ENCODE measurements around the gene HES1.

Gene HES1

GRCh38 chr3:194167480-194168282, 31.7 kb downstream of the HES1 start:
- Histone ChIP-seq H3K9ac (ENCODE audit: low read depth, low read length, poor library complexity, severe bottlenecking) (no peak overlapping the region), H3F3A (ENCODE audit: low read depth) (no peaks in the 10 kb centered on the region), H3K4me1 (ENCODE audit: insufficient read depth, low read length, poor library complexity, severe bottlenecking) (peaks cover 20% of the 10 kb centered on the region), H3K9me2 (replicated peaks; ENCODE audit: low read depth, low read length) (no peaks in the 10 kb centered on the region), H3K4me3 (ENCODE audit: low read length, poor library complexity, severe bottlenecking) (no peak overlapping the region), H3K9me3 (ENCODE audit: insufficient read depth, low read depth, low read length) (no peaks in the 10 kb centered on the region), H3K27me3 (ENCODE audit: insufficient read depth, low read length, poor library complexity, severe bottlenecking) (no peaks in the 10 kb centered on the region), H2AFZ (ENCODE audit: low read length) (peak overlapping the region; percentile 51; the same call in 1 of the 2 replicates), H3K4me2 (ENCODE audit: low read depth, low read length, poor library complexity, severe bottlenecking) (no peak overlapping the region), H3K36me3 (ENCODE audit: insufficient read depth, low read length) (no peaks in the 10 kb centered on the region), H3K79me2 (ENCODE audit: insufficient read depth, low read length) (no peaks in the 10 kb centered on the region), H4K20me1 (ENCODE audit: insufficient read depth, low read length, poor library complexity, severe bottlenecking) (no peaks in the 10 kb centered on the region)
- TF ChIP-seq EZH2phosphoT487 (IDR thresholded peaks at IDR 0.05; ENCODE audit: borderline replicate concordance) (no peak), CTCF (conservative IDR thresholded peaks at IDR 0.05; ENCODE audit: low read length) (no peak)

DNA sequence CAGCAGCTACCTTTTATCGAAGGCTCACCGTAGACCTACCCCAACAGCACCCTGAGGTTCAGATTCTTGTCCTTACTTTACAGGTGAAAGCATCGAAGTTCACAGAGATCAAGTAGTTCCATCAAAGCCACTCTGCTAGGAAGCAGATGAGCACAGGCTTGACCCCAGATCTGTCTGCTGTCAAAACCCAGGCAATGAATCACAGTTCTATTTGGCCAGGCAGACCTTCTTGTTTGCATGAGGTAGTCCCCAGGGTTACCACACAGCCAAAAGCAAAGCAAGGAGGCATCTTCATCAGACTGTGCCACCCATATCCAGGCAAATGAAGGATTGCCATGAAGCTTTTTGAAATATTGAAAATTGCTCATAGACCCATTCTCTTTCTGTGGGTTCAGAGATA, 33.0 kb downstream of the HES1 start:
- H3K27me3 ChIP-seq (ENCODE audit: insufficient read depth, low read length, poor library complexity, severe bottlenecking): no peaks in the 10 kb centered on the region
- TF ChIP-seq EZH2phosphoT487 (IDR thresholded peaks at IDR 0.05; ENCODE audit: borderline replicate concordance) (no peak), CTCF (conservative IDR thresholded peaks at IDR 0.05; ENCODE audit: low read length) (no peak)
- H3K79me2 ChIP-seq (ENCODE audit: insufficient read depth, low read length): no peaks in the 10 kb centered on the region
- H3K4me2 ChIP-seq (ENCODE audit: low read depth, low read length, poor library complexity, severe bottlenecking): no peak overlapping the region
- no peak overlapping the region for H2AFZ ChIP-seq (ENCODE audit: low read length)
- no peaks in the 10 kb centered on the region for H4K20me1 ChIP-seq (ENCODE audit: insufficient read depth, low read length, poor library complexity, severe bottlenecking)
- no peak overlapping the region for H3K9ac ChIP-seq (ENCODE audit: low read depth, low read length, poor library complexity, severe bottlenecking)
- no peak overlapping the region for H3K4me3 ChIP-seq (ENCODE audit: low read length, poor library complexity, severe bottlenecking)
- no peaks in the 10 kb centered on the region for H3F3A ChIP-seq (ENCODE audit: low read depth)
- H3K9me2 ChIP-seq (replicated peaks; ENCODE audit: low read depth, low read length): no peaks in the 10 kb centered on the region
- peaks cover 20% of the 10 kb centered on the region for H3K4me1 ChIP-seq (ENCODE audit: insufficient read depth, low read length, poor library complexity, severe bottlenecking)
- no peaks in the 10 kb centered on the region for H3K36me3 ChIP-seq (ENCODE audit: insufficient read depth, low read length)
- H3K9me3 ChIP-seq (ENCODE audit: insufficient read depth, low read depth, low read length): no peaks in the 10 kb centered on the region

GRCh38 chr3:194169595-194169994, 33.6 kb downstream of the HES1 start:
- no peaks in the 10 kb centered on the region for H3K27me3 ChIP-seq (ENCODE audit: insufficient read depth, low read length, poor library complexity, severe bottlenecking)
- H3K9ac ChIP-seq (ENCODE audit: low read depth, low read length, poor library complexity, severe bottlenecking): no peak overlapping the region
- TF ChIP-seq CTCF (conservative IDR thresholded peaks at IDR 0.05; ENCODE audit: low read length) (no peak), EZH2phosphoT487 (IDR thresholded peaks at IDR 0.05; ENCODE audit: borderline replicate concordance) (no peak)
- H3K4me2 ChIP-seq (ENCODE audit: low read depth, low read length, poor library complexity, severe bottlenecking): no peak overlapping the region
- H3K4me1 ChIP-seq (ENCODE audit: insufficient read depth, low read length, poor library complexity, severe bottlenecking): peaks cover 20% of the 10 kb centered on the region
- H2AFZ ChIP-seq (ENCODE audit: low read length): no peak overlapping the region
- H3K9me3 ChIP-seq (ENCODE audit: insufficient read depth, low read depth, low read length): no peaks in the 10 kb centered on the region
- H3K36me3 ChIP-seq (ENCODE audit: insufficient read depth, low read length): no peaks in the 10 kb centered on the region
- no peaks in the 10 kb centered on the region for H3F3A ChIP-seq (ENCODE audit: low read depth)
- no peak overlapping the region for H3K4me3 ChIP-seq (ENCODE audit: low read length, poor library complexity, severe bottlenecking)
- H3K9me2 ChIP-seq (replicated peaks; ENCODE audit: low read depth, low read length): no peaks in the 10 kb centered on the region
- no peaks in the 10 kb centered on the region for H3K79me2 ChIP-seq (ENCODE audit: insufficient read depth, low read length)
- no peaks in the 10 kb centered on the region for H4K20me1 ChIP-seq (ENCODE audit: insufficient read depth, low read length, poor library complexity, severe bottlenecking)
